Measurements from ENCODE around the gene TTLL3. TPM values are rescaled to one million over a fixed set of nuclear protein-coding genes. Genes with fewer than 3 reads are reported as not detected.
A peak's percentile ranks its signal among the peaks of the same experiment; 100 is the strongest.

The TTLL3 gene
- polyA plus RNA-seq, 1 experiment = 17.8 TPM

DNA sequence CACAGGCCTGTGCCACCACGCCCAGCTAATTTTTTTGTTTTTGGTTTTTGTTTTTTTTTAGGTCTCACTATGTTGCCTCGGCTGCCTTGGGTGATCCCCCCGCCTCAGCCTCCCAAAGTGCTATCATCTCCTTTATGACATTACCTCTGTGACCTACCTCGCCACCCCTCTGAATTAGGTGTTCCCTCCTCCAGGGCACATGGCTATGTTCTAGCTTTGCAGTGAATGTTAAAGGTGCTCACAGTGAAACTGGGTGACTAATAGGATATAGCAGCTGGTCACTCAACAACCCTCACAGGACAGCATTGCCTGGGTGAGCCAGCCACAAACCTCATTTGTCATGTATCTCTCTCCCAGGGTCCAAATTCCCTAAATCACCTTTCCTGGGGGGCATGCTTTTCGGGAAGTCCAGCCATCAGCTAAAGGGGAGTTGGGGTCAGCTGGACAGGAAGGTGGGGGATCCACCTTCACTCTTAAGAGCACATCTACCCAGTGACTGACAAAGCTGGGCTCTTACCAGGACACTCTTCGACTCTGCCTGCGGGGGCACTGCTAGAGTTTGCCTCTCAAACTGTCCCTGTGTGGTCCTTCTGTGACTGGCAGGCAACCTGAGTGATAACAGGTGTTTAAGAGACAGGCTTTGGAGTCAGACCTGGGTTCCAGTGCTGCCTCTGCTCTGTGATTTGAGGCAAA is 1.6 kb upstream of the TTLL3 start:
- ChIA-PET POLR2A (interaction anchor here (0.7 kb wide), 1 partner anchor 30 kb away, joined by 3 read pairs; no protein-coding TSS in a partner anchor), CTCF (interaction anchor here (1.4 kb wide), 1 partner anchor 138 kb away, joined by 3 read pairs; no protein-coding TSS in a partner anchor)
- DNase-seq (ENCODE audit: low read depth, low spot score) = no peak
- TF ChIP-seq, protein P1, sequence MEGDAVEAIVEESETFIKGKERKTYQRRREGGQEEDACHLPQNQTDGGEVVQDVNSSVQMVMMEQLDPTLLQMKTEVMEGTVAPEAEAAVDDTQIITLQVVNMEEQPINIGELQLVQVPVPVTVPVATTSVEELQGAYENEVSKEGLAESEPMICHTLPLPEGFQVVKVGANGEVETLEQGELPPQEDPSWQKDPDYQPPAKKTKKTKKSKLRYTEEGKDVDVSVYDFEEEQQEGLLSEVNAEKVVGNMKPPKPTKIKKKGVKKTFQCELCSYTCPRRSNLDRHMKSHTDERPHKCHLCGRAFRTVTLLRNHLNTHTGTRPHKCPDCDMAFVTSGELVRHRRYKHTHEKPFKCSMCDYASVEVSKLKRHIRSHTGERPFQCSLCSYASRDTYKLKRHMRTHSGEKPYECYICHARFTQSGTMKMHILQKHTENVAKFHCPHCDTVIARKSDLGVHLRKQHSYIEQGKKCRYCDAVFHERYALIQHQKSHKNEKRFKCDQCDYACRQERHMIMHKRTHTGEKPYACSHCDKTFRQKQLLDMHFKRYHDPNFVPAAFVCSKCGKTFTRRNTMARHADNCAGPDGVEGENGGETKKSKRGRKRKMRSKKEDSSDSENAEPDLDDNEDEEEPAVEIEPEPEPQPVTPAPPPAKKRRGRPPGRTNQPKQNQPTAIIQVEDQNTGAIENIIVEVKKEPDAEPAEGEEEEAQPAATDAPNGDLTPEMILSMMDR (IDR thresholded peaks at IDR 0.05; ENCODE audit: low read depth, low read length) = peak; percentile 32
- no peaks in the 10 kb centered on the region for H3K27me3 ChIP-seq (ENCODE audit: control insufficient read depth, insufficient read depth, low read length)
- no peaks in the 10 kb centered on the region for H3K9me3 ChIP-seq (ENCODE audit: control insufficient read depth, insufficient read depth, low read length)
- no peak overlapping the region for H3K4me3 ChIP-seq (ENCODE audit: low read depth, low read length)
- peak overlapping the region; percentile 73 for H3K27ac ChIP-seq (ENCODE audit: low read depth, low read length)

DNA sequence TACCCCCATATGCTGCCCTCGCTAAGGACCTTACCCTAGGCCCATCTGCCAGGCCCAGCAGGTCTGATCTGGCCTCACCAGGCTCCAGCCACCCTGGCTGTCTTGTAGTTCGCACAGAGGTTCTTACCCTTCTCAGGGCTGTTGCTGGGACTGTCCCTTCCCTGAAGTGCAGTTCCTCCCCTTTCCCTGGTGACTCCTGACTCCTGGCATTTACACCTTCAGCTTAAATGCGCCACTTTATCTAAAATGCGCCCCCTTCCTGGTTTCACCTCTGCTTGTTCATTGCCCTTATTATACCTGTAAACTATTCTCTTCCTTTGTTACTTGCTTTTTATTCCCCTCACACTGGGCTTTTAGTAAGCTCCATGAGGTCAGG is 835 bp upstream of the TTLL3 start:
- Histone ChIP-seq H3K9me3 (ENCODE audit: control insufficient read depth, insufficient read depth, low read length) (no peaks in the 10 kb centered on the region), H3K27me3 (ENCODE audit: control insufficient read depth, insufficient read depth, low read length) (no peaks in the 10 kb centered on the region), H3K27ac (ENCODE audit: low read depth, low read length) (peak overlapping the region; percentile 73), H3K4me3 (ENCODE audit: low read depth, low read length) (peak overlapping the region; percentile 55)
- TF ChIP-seq, protein P1 (IDR thresholded peaks at IDR 0.05; ENCODE audit: low read depth, low read length) = no peak
- ChIA-PET CTCF (interaction anchor here (1.4 kb wide), 1 partner anchor 137 kb away, joined by 3 read pairs; no protein-coding TSS in a partner anchor), POLR2A (interaction anchor here (0.6 to 1.2 kb wide), 2 partner anchors 124 to 125 kb away, joined by 3 to 4 read pairs; partner anchors contain the start of gene CRELD1)
- DNase-seq (ENCODE audit: low read depth, low spot score) = no peak

DNA sequence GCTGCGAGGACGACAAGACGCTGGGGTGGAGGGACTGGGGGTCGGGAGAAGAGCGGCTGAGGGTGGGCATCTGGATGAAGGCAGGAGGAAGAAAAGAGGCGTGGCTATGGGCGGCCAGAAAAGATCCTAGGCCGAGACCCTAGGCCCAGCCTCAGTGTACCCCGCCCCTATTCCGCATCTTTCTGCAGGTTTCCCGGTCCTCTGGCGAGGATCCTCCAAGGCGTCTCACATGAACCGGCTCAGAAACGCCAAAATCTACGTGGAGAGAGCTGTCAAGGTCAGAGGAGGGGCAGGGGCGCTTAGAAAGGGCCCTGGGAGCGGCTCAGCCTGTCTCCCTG is 340 bp downstream of the TTLL3 start:
- ChIA-PET CTCF (interaction anchor here (0.6 kb wide), 1 partner anchor 101 kb away, joined by 3 read pairs; no protein-coding TSS in a partner anchor), POLR2A (interaction anchor here (1.2 kb wide), 3 partner anchors 18 to 123 kb away, joined by 3 to 4 read pairs (median 3); partner anchors contain the start of genes ARPC4, CRELD1 and OGG1)
- no peak for DNase-seq (ENCODE audit: low read depth, low spot score)
- TF ChIP-seq, protein P1 (IDR thresholded peaks at IDR 0.05; ENCODE audit: low read depth, low read length) = no peak
- Histone ChIP-seq H3K27me3 (ENCODE audit: control insufficient read depth, insufficient read depth, low read length) (no peaks in the 10 kb centered on the region), H3K27ac (ENCODE audit: low read depth, low read length) (no peak overlapping the region), H3K4me3 (ENCODE audit: low read depth, low read length) (peak overlapping the region; percentile 55), H3K9me3 (ENCODE audit: control insufficient read depth, insufficient read depth, low read length) (no peaks in the 10 kb centered on the region)

DNA sequence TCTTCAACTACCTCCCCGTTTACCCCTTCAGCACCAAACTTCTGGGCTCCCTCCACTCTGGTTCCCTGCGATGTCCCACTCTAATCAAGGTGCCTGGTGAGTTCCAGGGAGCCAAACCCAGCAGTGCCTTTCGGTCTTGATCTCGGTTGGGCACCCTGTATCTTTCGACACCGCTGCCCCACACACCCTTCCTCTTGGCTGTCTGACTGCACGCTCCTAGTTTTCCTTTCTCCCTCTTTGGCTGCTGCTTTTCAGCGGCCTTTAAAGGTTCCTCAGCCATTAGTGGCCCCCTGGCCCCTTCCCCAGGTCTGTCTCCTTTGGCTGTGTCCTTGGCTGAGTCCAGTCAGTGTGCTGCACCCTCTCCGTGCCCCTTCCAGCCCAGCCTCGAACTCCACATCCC is 784 bp downstream of the TTLL3 start:
- TF ChIP-seq, protein P1 (IDR thresholded peaks at IDR 0.05; ENCODE audit: low read depth, low read length) = no peak

DNA sequence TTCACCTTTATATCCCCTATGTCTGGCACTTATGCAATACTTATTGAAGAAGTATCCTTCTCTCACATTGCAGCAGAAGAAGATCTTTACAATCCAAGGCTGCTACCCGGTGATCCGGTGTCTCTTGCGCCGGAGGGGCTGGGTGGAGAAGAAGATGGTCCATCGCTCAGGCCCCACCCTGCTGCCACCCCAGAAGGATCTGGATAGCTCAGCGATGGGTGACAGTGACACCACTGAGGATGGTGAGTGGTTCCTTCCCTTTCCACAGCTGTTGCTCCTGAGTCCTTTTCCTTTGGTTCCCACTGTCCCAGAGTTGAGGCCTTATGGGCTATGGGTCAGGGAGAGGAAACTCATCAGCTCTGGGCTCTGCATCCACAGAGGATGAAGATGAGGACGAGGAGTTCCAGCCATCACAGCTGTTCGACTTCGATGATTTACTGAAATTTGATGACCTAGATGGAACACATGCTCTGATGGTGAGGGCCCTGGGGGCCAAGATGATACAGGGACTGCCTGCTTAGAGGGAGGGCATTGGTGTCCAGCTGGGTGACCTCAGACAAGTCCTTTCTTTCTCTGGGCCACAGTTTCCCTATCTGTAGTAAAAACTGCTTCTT is 2.9 kb downstream of the TTLL3 start:
- TF ChIP-seq, protein P1 (IDR thresholded peaks at IDR 0.05; ENCODE audit: low read depth, low read length) = no peak
- H3K27me3 ChIP-seq (ENCODE audit: control insufficient read depth, insufficient read depth, low read length) = no peaks in the 10 kb centered on the region
- DNase-seq (ENCODE audit: low read depth, low spot score) = no peak
- POLR2A ChIA-PET = interaction anchor here (0.5 kb wide), 1 partner anchor 48 kb away, joined by 8 read pairs; no protein-coding TSS in a partner anchor
- H3K9me3 ChIP-seq (ENCODE audit: control insufficient read depth, insufficient read depth, low read length) = no peaks in the 10 kb centered on the region
- H3K4me3 ChIP-seq (ENCODE audit: low read depth, low read length) = no peak overlapping the region
- H3K27ac ChIP-seq (ENCODE audit: low read depth, low read length) = no peak overlapping the region
- CTCF ChIA-PET = no interaction called here

More for the DNA sequence above, 784 bp downstream of the TTLL3 start:
- Histone ChIP-seq H3K9me3 (ENCODE audit: control insufficient read depth, insufficient read depth, low read length) (no peaks in the 10 kb centered on the region), H3K27ac (ENCODE audit: low read depth, low read length) (no peak overlapping the region), H3K4me3 (ENCODE audit: low read depth, low read length) (peak overlapping the region; percentile 55), H3K27me3 (ENCODE audit: control insufficient read depth, insufficient read depth, low read length) (no peaks in the 10 kb centered on the region)
- POLR2A ChIA-PET = interaction anchor here (1.2 kb wide), 2 partner anchors 18 to 61 kb away, joined by 3 read pairs; partner anchors contain the start of genes ARPC4 and OGG1
- CTCF ChIA-PET = no interaction called here
- no peak for DNase-seq (ENCODE audit: low read depth, low spot score)
